Measurements from ENCODE around the gene NAXD. TPM values are rescaled to one million over a fixed set of nuclear protein-coding genes. Genes with fewer than 3 reads are reported as not detected.

The NAXD gene
- total RNA-seq, 4 donors from 2014 or later, result 29.5 to 45.3 (median 36.0) TPM

DNA sequence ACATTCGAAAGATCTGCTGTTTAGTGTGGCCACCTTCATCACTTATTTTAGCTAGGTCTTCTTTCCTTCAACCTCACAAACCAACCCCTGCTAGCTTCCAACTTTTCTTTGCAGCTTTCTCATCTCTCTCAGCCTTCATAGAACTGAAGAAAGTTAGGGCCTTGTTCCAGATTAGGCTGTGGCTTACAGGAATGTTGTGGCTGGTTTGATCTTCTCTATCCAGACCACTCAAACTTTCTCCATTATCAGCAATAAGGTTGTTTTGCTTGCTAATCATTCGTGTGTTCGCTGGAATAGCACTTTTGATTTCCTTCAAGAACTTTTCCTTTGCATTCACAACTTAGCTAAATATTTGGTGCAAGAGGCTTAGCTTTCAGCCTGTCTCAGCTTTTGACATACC, 45.9 kb downstream of the NAXD start:
- H3K9me3 ChIP-seq, result peaks cover 0 to 5% (median 0%) of the 10 kb centered on the region in 3 donors
- H3K36me3 ChIP-seq, result peaks cover 0 to 95% of the 10 kb centered on the region in 2 donors
- TF ChIP-seq EP300 (IDR thresholded peaks at IDR 0.05), result no peak
- TF ChIP-seq, protein P1, sequence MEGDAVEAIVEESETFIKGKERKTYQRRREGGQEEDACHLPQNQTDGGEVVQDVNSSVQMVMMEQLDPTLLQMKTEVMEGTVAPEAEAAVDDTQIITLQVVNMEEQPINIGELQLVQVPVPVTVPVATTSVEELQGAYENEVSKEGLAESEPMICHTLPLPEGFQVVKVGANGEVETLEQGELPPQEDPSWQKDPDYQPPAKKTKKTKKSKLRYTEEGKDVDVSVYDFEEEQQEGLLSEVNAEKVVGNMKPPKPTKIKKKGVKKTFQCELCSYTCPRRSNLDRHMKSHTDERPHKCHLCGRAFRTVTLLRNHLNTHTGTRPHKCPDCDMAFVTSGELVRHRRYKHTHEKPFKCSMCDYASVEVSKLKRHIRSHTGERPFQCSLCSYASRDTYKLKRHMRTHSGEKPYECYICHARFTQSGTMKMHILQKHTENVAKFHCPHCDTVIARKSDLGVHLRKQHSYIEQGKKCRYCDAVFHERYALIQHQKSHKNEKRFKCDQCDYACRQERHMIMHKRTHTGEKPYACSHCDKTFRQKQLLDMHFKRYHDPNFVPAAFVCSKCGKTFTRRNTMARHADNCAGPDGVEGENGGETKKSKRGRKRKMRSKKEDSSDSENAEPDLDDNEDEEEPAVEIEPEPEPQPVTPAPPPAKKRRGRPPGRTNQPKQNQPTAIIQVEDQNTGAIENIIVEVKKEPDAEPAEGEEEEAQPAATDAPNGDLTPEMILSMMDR (IDR thresholded peaks at IDR 0.05), result no peak
- TF ChIP-seq POLR2A (IDR thresholded peaks at IDR 0.05), result no peak
- no peak for TF ChIP-seq POLR2AphosphoS5 (IDR thresholded peaks at IDR 0.05)
- no peak overlapping the region for H3K27ac ChIP-seq
- WGBS, 2 donors (ENCODE audit: low coverage in 1 of 2), result 86% methylated on average over 3 of the region's 3 CpGs; no CpG with 5 or more reads in 1 of the 2 donors
- H3K27me3 ChIP-seq, result no peaks in the 10 kb centered on the region
- H3K4me3 ChIP-seq, result no peak overlapping the region
- H3K4me1 ChIP-seq, result no peaks in the 10 kb centered on the region
- ATAC-seq, result no peak

DNA sequence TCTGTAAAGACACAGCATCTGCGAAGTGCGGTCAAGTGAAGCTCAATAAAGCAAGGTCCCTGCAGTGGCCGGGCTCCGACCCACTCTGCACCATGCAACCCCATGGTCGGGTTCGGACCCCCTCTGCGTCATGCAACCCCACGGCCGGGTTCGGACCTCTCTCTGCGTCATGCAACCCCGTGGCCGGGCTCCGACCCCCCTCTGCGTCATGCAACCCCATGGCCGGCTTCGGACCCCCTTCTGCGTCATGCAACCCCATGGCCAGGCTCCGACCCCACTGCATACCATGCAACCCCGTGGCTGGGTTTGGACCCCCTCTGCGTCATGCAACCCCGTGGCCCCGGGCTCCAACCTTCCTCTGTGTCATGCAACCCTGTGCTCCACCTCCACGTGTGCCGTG, 46.7 kb downstream of the NAXD start:
- no peaks in the 10 kb centered on the region for H3K27me3 ChIP-seq
- H3K27ac ChIP-seq, result no peak overlapping the region
- H3K4me1 ChIP-seq, result no peaks in the 10 kb centered on the region
- 87 to 89% methylated on average over 6 to 17 of the region's 25 CpGs for WGBS, 2 donors (ENCODE audit: low coverage in 1 of 2)
- ATAC-seq, result no peak
- peaks cover 0 to 97% of the 10 kb centered on the region in 2 donors for H3K36me3 ChIP-seq
- peaks cover 0 to 5% (median 0%) of the 10 kb centered on the region in 3 donors for H3K9me3 ChIP-seq
- H3K4me3 ChIP-seq, result no peak overlapping the region
- TF ChIP-seq POLR2AphosphoS5 (IDR thresholded peaks at IDR 0.05) (no peak), POLR2A (IDR thresholded peaks at IDR 0.05) (no peak), EP300 (IDR thresholded peaks at IDR 0.05) (no peak)
- TF ChIP-seq, protein P1 (IDR thresholded peaks at IDR 0.05), result no peak

GRCh38 chr13:110662777-110663443, 47.6 kb downstream of the NAXD start:
- no peaks in the 10 kb centered on the region for H3K27me3 ChIP-seq
- H3K27ac ChIP-seq, result no peak overlapping the region
- WGBS, 2 donors (ENCODE audit: low coverage in 1 of 2), result 82 to 89% methylated on average over 8 to 16 of the region's 16 CpGs
- TF ChIP-seq, protein P1 (IDR thresholded peaks at IDR 0.05), result no peak
- no peak for TF ChIP-seq POLR2A (IDR thresholded peaks at IDR 0.05)
- TF ChIP-seq POLR2AphosphoS5 (IDR thresholded peaks at IDR 0.05), result no peak
- TF ChIP-seq EP300 (IDR thresholded peaks at IDR 0.05), result no peak
- peaks cover 0 to 97% of the 10 kb centered on the region in 2 donors for H3K36me3 ChIP-seq
- peaks cover 0 to 3% (median 0%) of the 10 kb centered on the region in 3 donors for H3K9me3 ChIP-seq
- H3K4me3 ChIP-seq, result no peak overlapping the region
- H3K4me1 ChIP-seq, result no peaks in the 10 kb centered on the region
- ATAC-seq, result no peak

DNA sequence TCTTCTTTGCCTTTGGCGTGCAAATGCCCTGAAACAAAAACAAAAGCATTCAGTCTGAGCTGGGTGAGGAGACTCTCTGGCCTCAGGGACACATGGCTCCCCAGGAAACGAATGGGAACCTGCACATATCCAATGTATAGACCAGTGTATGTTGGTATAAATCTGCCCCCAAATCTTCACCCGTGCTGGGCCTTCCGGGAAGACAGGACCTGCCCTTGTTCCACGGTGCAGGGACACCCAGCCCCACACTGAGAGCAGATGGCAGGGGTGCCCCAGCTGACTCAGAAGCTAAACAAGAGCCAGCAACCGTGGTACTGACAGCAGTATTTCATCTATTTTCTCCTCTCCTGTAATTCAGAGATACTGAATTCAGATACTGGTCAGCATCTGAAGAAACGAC, 48.1 kb downstream of the NAXD start:
- Histone ChIP-seq H3K27me3 (no peaks in the 10 kb centered on the region), H3K4me1 (no peaks in the 10 kb centered on the region), H3K27ac (no peak overlapping the region), H3K36me3 (peaks cover 0 to 99% of the 10 kb centered on the region in 2 donors), H3K4me3 (no peak overlapping the region), H3K9me3 (no peaks in the 10 kb centered on the region)
- 87% methylated on average over 5 of the region's 7 CpGs; no CpG with 5 or more reads in 1 of the 2 donors for WGBS, 2 donors (ENCODE audit: low coverage in 1 of 2)
- no peak for ATAC-seq
- no peak for TF ChIP-seq POLR2AphosphoS5 (IDR thresholded peaks at IDR 0.05)
- TF ChIP-seq, protein P1 (IDR thresholded peaks at IDR 0.05), result no peak
- no peak for TF ChIP-seq POLR2A (IDR thresholded peaks at IDR 0.05)
- TF ChIP-seq EP300 (IDR thresholded peaks at IDR 0.05), result no peak

DNA sequence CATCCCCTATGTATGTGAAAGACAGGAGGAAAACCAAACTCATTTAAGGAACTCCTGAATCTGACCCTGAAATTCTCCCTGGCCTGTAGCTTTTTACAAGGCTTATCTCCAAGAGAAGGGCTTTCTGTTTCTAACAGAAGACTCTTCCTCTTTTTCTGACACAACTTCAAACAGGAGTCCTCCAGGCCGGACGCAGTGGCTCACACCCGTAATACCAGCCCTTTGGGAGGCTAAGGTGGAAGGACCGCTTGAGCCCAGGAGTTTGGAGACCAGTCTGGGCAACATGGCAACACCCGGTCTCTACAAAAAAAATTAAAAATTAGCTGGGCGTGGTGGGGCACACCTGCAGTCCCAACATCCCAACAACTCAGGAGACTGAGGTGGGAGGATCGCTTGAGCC, 48.7 kb downstream of the NAXD start:
- Histone ChIP-seq H3K4me3 (no peak overlapping the region), H3K27ac (no peak overlapping the region), H3K36me3 (peaks cover 0 to 99% of the 10 kb centered on the region in 2 donors), H3K9me3 (no peaks in the 10 kb centered on the region), H3K27me3 (no peaks in the 10 kb centered on the region), H3K4me1 (no peaks in the 10 kb centered on the region)
- WGBS, 2 donors (ENCODE audit: low coverage in 1 of 2), result 75 to 100% methylated on average over 1 to 2 of the region's 7 CpGs
- no peak for ATAC-seq
- TF ChIP-seq POLR2A (IDR thresholded peaks at IDR 0.05), result no peak

Measured in gastroesophageal sphincter (tissue), 4 donors.